Measurements from ENCODE around the gene EREG. TPM values are rescaled to one million over a fixed set of nuclear protein-coding genes. Genes with fewer than 3 reads are reported as not detected.

The EREG gene
- total RNA-seq, 2 experiments from 2014 or later: not detected

DNA sequence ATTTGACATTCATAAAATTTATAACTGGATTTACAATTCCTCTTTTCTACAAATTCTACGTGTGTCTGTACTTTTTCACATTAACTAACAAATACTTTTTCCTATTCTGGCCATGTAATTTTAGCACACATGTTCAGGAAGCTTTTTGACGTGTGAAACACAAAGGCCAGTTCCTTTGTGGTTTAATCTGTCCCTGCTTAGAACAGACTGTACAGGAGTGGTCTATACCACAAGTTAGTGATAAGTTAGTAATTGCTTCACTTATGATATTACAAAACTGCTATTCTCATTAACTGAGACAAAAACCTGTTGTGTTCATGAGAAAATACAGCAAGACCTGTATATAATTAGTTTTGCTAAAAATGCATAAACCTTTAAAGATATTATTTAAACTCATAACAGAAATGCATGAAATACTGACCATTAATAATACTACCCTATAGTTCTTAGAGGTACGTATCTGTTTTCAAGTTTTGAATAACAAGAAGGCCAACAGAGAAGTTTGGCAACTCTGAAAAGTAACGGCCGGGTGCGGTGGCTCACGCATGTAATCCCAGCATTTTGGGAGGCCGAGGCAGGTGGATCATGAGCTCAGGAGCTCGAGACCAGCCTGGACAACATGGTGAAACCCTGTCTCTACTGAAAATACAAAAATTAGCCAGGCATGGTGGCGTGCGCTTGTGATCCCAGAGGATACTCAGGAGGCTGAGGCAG is 66.3 kb downstream of the EREG start:
- Mint-ChIP-seq H3K27me3 (peaks cover 2% of the 10 kb centered on the region), H3K36me3 (ENCODE audit: low read depth) (no peaks in the 10 kb centered on the region), H3K9me3 (no peaks in the 10 kb centered on the region), H3K4me3 (no peak overlapping the region), H3K4me1 (ENCODE audit: low read depth) (no peaks in the 10 kb centered on the region), H3K27ac (no peak overlapping the region)
- ATAC-seq (no peak), DNase-seq (no peak)
- CTCF ChIA-PET: no interaction called here
- POLR2A ChIA-PET: no interaction called here
- TF ChIP-seq, protein P1, sequence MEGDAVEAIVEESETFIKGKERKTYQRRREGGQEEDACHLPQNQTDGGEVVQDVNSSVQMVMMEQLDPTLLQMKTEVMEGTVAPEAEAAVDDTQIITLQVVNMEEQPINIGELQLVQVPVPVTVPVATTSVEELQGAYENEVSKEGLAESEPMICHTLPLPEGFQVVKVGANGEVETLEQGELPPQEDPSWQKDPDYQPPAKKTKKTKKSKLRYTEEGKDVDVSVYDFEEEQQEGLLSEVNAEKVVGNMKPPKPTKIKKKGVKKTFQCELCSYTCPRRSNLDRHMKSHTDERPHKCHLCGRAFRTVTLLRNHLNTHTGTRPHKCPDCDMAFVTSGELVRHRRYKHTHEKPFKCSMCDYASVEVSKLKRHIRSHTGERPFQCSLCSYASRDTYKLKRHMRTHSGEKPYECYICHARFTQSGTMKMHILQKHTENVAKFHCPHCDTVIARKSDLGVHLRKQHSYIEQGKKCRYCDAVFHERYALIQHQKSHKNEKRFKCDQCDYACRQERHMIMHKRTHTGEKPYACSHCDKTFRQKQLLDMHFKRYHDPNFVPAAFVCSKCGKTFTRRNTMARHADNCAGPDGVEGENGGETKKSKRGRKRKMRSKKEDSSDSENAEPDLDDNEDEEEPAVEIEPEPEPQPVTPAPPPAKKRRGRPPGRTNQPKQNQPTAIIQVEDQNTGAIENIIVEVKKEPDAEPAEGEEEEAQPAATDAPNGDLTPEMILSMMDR (IDR thresholded peaks at IDR 0.05): no peak
- intact Hi-C loops (cut with micrococcal nuclease): no loop called here

DNA sequence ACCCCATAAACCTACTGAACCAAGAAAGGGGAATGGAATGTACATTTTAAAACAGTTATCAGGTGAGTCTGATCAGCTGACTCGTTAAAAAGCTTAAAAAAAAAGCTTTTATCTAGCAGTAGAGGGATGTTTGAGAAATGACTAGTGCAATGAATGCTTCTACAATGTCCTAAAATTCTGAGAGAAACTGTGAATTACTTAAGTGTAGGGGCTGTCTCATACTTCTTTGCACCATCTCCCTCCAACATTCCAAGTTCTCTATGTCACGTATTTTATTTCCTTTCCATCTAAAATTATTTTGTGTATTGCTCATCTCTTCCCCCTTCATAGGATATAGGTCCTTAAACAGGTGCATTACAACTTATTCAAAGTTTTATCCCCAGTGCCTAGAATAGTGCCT is 68.1 kb downstream of the EREG start:
- Mint-ChIP-seq H3K27me3 (peaks cover 2% of the 10 kb centered on the region), H3K9me3 (no peaks in the 10 kb centered on the region), H3K4me3 (no peak overlapping the region), H3K4me1 (ENCODE audit: low read depth) (no peaks in the 10 kb centered on the region), H3K36me3 (ENCODE audit: low read depth) (no peaks in the 10 kb centered on the region), H3K27ac (no peak overlapping the region)
- DNase-seq (no peak), ATAC-seq (no peak)
- POLR2A ChIA-PET: no interaction called here
- intact Hi-C loops (cut with micrococcal nuclease): no loop called here
- TF ChIP-seq, protein P1 (IDR thresholded peaks at IDR 0.05): no peak
- CTCF ChIA-PET: no interaction called here

DNA sequence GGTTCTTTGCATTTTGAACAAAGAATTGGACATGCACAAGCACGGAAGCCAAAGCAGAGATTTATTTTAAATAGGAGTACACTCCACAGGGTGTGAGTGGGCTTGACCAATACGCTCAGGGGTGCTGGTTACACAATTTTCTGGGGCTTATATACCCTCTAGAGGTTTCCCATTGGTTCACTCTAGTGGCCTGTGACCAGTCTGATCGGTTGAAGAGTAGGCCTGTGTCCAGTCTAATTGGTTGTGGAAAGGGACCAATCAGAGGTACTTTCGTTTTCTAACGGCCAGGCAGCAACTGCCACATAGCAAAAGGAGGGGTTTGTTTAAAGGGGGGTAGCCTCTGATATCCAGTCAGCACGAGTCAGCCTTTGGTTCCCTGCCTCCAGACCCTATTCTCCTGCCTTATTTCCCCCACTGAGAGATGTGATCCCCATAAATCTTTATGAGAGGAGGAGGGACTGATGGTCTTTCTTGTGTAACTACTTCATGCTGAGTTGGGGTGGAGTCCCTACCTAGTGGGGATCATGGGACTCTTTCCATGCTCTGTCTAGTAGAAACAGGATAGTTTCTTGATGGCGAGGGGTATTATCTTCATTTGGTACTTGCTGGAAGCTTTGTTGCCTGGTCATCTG is 68.7 kb downstream of the EREG start:
- Mint-ChIP-seq H3K4me1 (ENCODE audit: low read depth) (no peaks in the 10 kb centered on the region), H3K4me3 (no peak overlapping the region), H3K36me3 (ENCODE audit: low read depth) (no peaks in the 10 kb centered on the region), H3K27ac (no peak overlapping the region), H3K9me3 (no peaks in the 10 kb centered on the region), H3K27me3 (peaks cover 2% of the 10 kb centered on the region)
- intact Hi-C loops (cut with micrococcal nuclease): no loop called here
- TF ChIP-seq, protein P1 (IDR thresholded peaks at IDR 0.05): no peak
- POLR2A ChIA-PET: no interaction called here
- ATAC-seq (no peak), DNase-seq (no peak)
- CTCF ChIA-PET: no interaction called here

GRCh38 chr4:74435296-74435695 is 70.4 kb downstream of the EREG start:
- DNase-seq (no peak), ATAC-seq (no peak)
- Mint-ChIP-seq H3K9me3 (no peaks in the 10 kb centered on the region), H3K27me3 (peaks cover 2% of the 10 kb centered on the region), H3K36me3 (ENCODE audit: low read depth) (no peaks in the 10 kb centered on the region), H3K4me3 (no peak overlapping the region), H3K27ac (no peak overlapping the region), H3K4me1 (ENCODE audit: low read depth) (no peaks in the 10 kb centered on the region)
- POLR2A ChIA-PET: no interaction called here
- CTCF ChIA-PET: no interaction called here
- intact Hi-C loops (cut with micrococcal nuclease): no loop called here
- TF ChIP-seq, protein P1 (IDR thresholded peaks at IDR 0.05): no peak

DNA sequence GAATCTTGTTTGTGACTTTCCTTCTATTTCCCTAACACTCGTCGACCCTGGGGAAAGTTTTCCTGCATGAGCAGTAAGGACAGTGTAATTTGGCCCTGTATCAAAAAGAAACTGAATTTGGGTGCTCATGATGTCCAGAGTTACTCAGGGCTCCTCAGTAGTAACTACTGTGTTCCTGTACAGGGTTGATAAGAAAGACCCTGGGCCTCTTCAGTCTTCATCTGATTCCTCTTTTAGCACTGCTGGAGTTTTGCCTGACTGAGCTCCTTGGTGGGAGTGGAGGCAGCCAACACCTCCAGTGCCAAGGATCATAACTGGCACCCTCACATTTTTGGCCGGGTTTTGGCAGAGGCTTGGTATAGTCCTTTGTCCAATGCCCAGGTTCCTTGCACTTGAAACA is 72.9 kb downstream of the EREG start:
- Mint-ChIP-seq H3K4me1 (ENCODE audit: low read depth) (no peaks in the 10 kb centered on the region), H3K9me3 (no peaks in the 10 kb centered on the region), H3K27ac (no peak overlapping the region), H3K36me3 (ENCODE audit: low read depth) (no peaks in the 10 kb centered on the region), H3K4me3 (no peak overlapping the region), H3K27me3 (no peaks in the 10 kb centered on the region)
- ChIA-PET POLR2A (no interaction called here), CTCF (interaction anchor here (1.1 kb wide), 1 partner anchor 36 kb away, joined by 3 read pairs; no protein-coding TSS in a partner anchor)
- TF ChIP-seq, protein P1 (IDR thresholded peaks at IDR 0.05): no peak
- ATAC-seq (no peak), DNase-seq (no peak)
- intact Hi-C loops (cut with micrococcal nuclease): no loop called here

All from activated CD8-positive, alpha-beta T cell treated with anti-CD3 and anti-CD28 coated beads for 36 hours (primary cell).